GM23338 (cell line): ENCODE results near the gene CGNL1.

Experiments used
- EZH2 ChIP-seq: fragments of 200-600 bp; sonication (generic); IDR thresholded peaks from one replicate; pipeline ENCODE4 v1.8.0; 2017; ENCODE audit warnings: antibody characterized with exemption, mild to moderate bottlenecking, low read depth; ENCODE audit not compliant: unreplicated experiment
- EZH2phosphoT487 ChIP-seq: fragments of 200-600 bp; sonication (generic); IDR thresholded peaks from one replicate; pipeline ENCODE4 v1.8.1; 2018; ENCODE audit warnings: antibody characterized with exemption; ENCODE audit not compliant: unreplicated experiment

DNA sequence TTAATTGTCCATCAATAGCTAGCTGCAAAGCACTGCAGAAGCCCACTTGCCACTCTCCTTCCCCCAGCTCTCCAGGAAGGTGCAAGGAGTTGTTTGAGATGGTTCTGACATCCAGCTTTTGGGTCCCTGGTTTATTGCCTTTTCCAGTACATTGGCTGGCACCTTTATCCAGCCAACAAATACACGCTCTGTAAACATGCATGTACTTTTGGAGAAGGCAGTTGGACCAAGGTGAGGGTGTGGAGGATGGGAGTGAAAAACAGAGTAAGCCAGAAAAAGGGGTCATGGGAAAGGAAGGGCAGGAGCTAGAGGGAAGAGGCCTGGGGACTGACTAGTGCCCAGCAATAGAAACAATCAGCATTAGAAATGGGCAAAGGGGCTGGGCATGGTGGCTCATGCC, 102.7 kb downstream of the CGNL1 start:
- TF ChIP-seq EZH2phosphoT487 = no peak
- TF ChIP-seq EZH2 = no peak
